ENCODE results near the gene BATF2.
A peak's percentile ranks its signal among the peaks of the same experiment; 100 is the strongest.

Gene BATF2

DNA sequence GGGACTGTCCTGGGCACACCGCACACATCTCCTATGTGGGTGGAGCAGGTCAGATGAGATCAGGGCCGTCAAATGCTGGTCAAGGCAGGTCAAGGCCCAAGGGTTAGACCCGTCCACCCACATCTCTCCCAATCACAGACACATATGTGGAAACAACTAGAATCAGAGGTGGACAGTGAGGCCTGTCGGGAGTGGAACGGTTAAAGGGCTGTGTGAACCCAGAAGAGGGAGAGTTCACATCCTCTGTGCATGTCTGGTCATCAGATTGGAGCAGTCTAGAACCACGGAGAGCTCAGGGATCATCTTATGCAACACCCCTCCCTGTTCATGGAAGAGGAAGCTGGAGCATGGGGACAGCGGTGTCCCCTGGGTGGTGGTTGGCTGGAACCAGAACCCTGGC, 23.1 kb upstream of the BATF2 start:
- Histone ChIP-seq H3K23ac (ENCODE audit: low read depth, low read length, poor library complexity) (no peak overlapping the region), H3K27ac (replicated peaks; ENCODE audit: low read length) (no peak overlapping the region), H3K27me3 (ENCODE audit: control insufficient read depth in 3 of 3, insufficient read depth in 3 of 3, low read depth in 1 of 3, low read length in 3 of 3) (no peaks in the 10 kb centered on the region), H3K9me3 (replicated peaks in 1 of 2; ENCODE audit: control insufficient read depth in 2 of 2, insufficient read depth in 1 of 2, low read depth in 1 of 2, low read length in 2 of 2) (peaks cover 0 to 8% of the 10 kb centered on the region in 2 donors), H2BK15ac (ENCODE audit: low read length) (no peak overlapping the region), H2AFZ (ENCODE audit: low read length) (no peak overlapping the region), H2BK5ac (ENCODE audit: low read length) (no peak overlapping the region), H4K8ac (ENCODE audit: low read depth, low read length) (no peak overlapping the region), H3K36me3 (replicated peaks in 1 of 2; ENCODE audit: control insufficient read depth in 2 of 2, insufficient read depth in 2 of 2, low read length in 2 of 2) (peaks cover 38 to 48% of the 10 kb centered on the region in 2 donors), H3K9ac (ENCODE audit: low read depth, low read length, poor library complexity) (no peak overlapping the region), H4K91ac (ENCODE audit: low read depth, low read length, poor library complexity) (no peak overlapping the region), H2BK120ac (ENCODE audit: low read depth, low read length) (no peak overlapping the region), H3K18ac (ENCODE audit: low read length) (no peak overlapping the region), H3K4me1 (ENCODE audit: control insufficient read depth in 2 of 2, insufficient read depth in 1 of 2, low read depth in 1 of 2, low read length in 2 of 2) (peaks cover 0 to 1% of the 10 kb centered on the region in 2 donors), H3K79me1 (ENCODE audit: low read depth, low read length) (peaks cover 9% of the 10 kb centered on the region), H2AK5ac (ENCODE audit: low read depth, low read length) (no peak overlapping the region), H3K4ac (ENCODE audit: low read length) (no peak overlapping the region), H3K4me3 (ENCODE audit: low read length in 2 of 2) (no peak overlapping the region), H2BK12ac (ENCODE audit: low read length) (no peak overlapping the region), H3K14ac (ENCODE audit: low read length) (no peak overlapping the region), H3K4me2 (ENCODE audit: insufficient read depth, low read length, poor library complexity, severe bottlenecking) (no peak overlapping the region)
- no CpG with 5 or more reads among the region's 7 CpGs for WGBS, 2 donors (ENCODE audit: extremely low coverage in 2 of 2, insufficient read length in 2 of 2, insufficient replicate concordance in 1 of 2)
- no peak for DNase-seq (ENCODE audit: low spot score)

GRCh38 chr11:65017937-65018336, 21.2 kb upstream of the BATF2 start:
- H3K79me1 ChIP-seq (ENCODE audit: low read depth, low read length), result peaks cover 13% of the 10 kb centered on the region
- H2BK12ac ChIP-seq (ENCODE audit: low read length), result no peak overlapping the region
- peak overlapping the region; percentile 80 for H3K23ac ChIP-seq (ENCODE audit: low read depth, low read length, poor library complexity)
- no peak overlapping the region for H3K9ac ChIP-seq (ENCODE audit: low read depth, low read length, poor library complexity)
- H3K14ac ChIP-seq (ENCODE audit: low read length), result peak overlapping the region; percentile 12
- no peak overlapping the region for H2AK5ac ChIP-seq (ENCODE audit: low read depth, low read length)
- H3K27me3 ChIP-seq (ENCODE audit: control insufficient read depth in 3 of 3, insufficient read depth in 3 of 3, low read depth in 1 of 3, low read length in 3 of 3), result no peaks in the 10 kb centered on the region
- H4K8ac ChIP-seq (ENCODE audit: low read depth, low read length), result no peak overlapping the region
- peaks cover 0 to 2% of the 10 kb centered on the region in 2 donors for H3K4me1 ChIP-seq (ENCODE audit: control insufficient read depth in 2 of 2, insufficient read depth in 1 of 2, low read depth in 1 of 2, low read length in 2 of 2)
- DNase-seq (ENCODE audit: low spot score), result no peak
- H4K91ac ChIP-seq (ENCODE audit: low read depth, low read length, poor library complexity), result no peak overlapping the region
- H3K36me3 ChIP-seq (replicated peaks in 1 of 2; ENCODE audit: control insufficient read depth in 2 of 2, insufficient read depth in 2 of 2, low read length in 2 of 2), result peaks cover 38 to 48% of the 10 kb centered on the region in 2 donors
- no peak overlapping the region for H2BK120ac ChIP-seq (ENCODE audit: low read depth, low read length)
- WGBS, 2 donors (ENCODE audit: extremely low coverage in 2 of 2, insufficient read length in 2 of 2, insufficient replicate concordance in 1 of 2), result no CpG with 5 or more reads among the region's 6 CpGs
- H3K9me3 ChIP-seq (replicated peaks in 1 of 2; ENCODE audit: control insufficient read depth in 2 of 2, insufficient read depth in 1 of 2, low read depth in 1 of 2, low read length in 2 of 2), result peaks cover 0 to 8% of the 10 kb centered on the region in 2 donors
- H3K4me2 ChIP-seq (ENCODE audit: insufficient read depth, low read length, poor library complexity, severe bottlenecking), result no peak overlapping the region
- H2BK15ac ChIP-seq (ENCODE audit: low read length), result no peak overlapping the region
- H3K4ac ChIP-seq (ENCODE audit: low read length), result no peak overlapping the region
- H3K18ac ChIP-seq (ENCODE audit: low read length), result no peak overlapping the region
- no peak overlapping the region for H2BK5ac ChIP-seq (ENCODE audit: low read length)
- H2AFZ ChIP-seq (ENCODE audit: low read length), result no peak overlapping the region
- H3K27ac ChIP-seq (replicated peaks; ENCODE audit: low read length), result no peak overlapping the region
- no peak overlapping the region for H3K4me3 ChIP-seq (ENCODE audit: low read length in 2 of 2)

DNA sequence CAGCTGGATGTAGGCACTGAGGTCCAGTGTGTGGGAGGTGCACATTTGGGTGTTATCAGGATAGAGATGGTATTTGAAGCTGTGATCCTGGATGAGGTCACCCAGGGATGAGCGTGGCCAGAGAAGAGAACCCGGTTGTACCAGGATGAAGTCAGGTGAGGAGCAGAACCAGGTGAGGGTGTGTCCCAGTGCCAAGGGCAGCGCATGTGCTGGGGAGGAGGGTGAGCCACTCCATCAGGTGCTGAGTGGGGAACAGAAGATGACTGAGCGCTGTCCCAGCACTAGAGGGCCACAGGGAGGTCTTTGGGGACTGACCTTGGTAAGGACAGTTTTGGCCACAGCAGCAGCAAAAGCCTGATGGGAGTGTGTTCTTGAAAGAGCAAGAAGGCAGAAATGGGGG, 19.9 kb upstream of the BATF2 start:
- H3K4me1 ChIP-seq (ENCODE audit: control insufficient read depth in 2 of 2, insufficient read depth in 1 of 2, low read depth in 1 of 2, low read length in 2 of 2), result peaks cover 0 to 2% of the 10 kb centered on the region in 2 donors
- DNase-seq (ENCODE audit: low spot score), result no peak
- H4K8ac ChIP-seq (ENCODE audit: low read depth, low read length), result no peak overlapping the region
- no CpG with 5 or more reads among the region's 4 CpGs for WGBS, 2 donors (ENCODE audit: extremely low coverage in 2 of 2, insufficient read length in 2 of 2, insufficient replicate concordance in 1 of 2)
- H3K23ac ChIP-seq (ENCODE audit: low read depth, low read length, poor library complexity), result no peak overlapping the region
- no peak overlapping the region for H3K27ac ChIP-seq (replicated peaks; ENCODE audit: low read length)
- peaks cover 0 to 8% of the 10 kb centered on the region in 2 donors for H3K9me3 ChIP-seq (replicated peaks in 1 of 2; ENCODE audit: control insufficient read depth in 2 of 2, insufficient read depth in 1 of 2, low read depth in 1 of 2, low read length in 2 of 2)
- H3K36me3 ChIP-seq (replicated peaks in 1 of 2; ENCODE audit: control insufficient read depth in 2 of 2, insufficient read depth in 2 of 2, low read length in 2 of 2), result peaks cover 36 to 46% of the 10 kb centered on the region in 2 donors
- H2BK12ac ChIP-seq (ENCODE audit: low read length), result peak overlapping the region; percentile 7
- no peak overlapping the region for H3K9ac ChIP-seq (ENCODE audit: low read depth, low read length, poor library complexity)
- no peak overlapping the region for H3K4ac ChIP-seq (ENCODE audit: low read length)
- no peak overlapping the region for H4K91ac ChIP-seq (ENCODE audit: low read depth, low read length, poor library complexity)
- H3K79me1 ChIP-seq (ENCODE audit: low read depth, low read length), result peaks cover 13% of the 10 kb centered on the region
- no peak overlapping the region for H2AFZ ChIP-seq (ENCODE audit: low read length)
- H3K18ac ChIP-seq (ENCODE audit: low read length), result no peak overlapping the region
- no peak overlapping the region for H2AK5ac ChIP-seq (ENCODE audit: low read depth, low read length)
- H2BK5ac ChIP-seq (ENCODE audit: low read length), result no peak overlapping the region
- no peak overlapping the region for H2BK15ac ChIP-seq (ENCODE audit: low read length)
- no peak overlapping the region for H3K4me2 ChIP-seq (ENCODE audit: insufficient read depth, low read length, poor library complexity, severe bottlenecking)
- H3K27me3 ChIP-seq (ENCODE audit: control insufficient read depth in 3 of 3, insufficient read depth in 3 of 3, low read depth in 1 of 3, low read length in 3 of 3), result no peaks in the 10 kb centered on the region
- peak overlapping the region in 1 of 2 donors; percentile 10 for H3K4me3 ChIP-seq (ENCODE audit: low read length in 2 of 2)
- no peak overlapping the region for H3K14ac ChIP-seq (ENCODE audit: low read length)
- no peak overlapping the region for H2BK120ac ChIP-seq (ENCODE audit: low read depth, low read length)

GRCh38 chr11:65014726-65015227, 18.0 kb upstream of the BATF2 start:
- H3K14ac ChIP-seq (ENCODE audit: low read length), result peak overlapping the region; percentile 94
- peaks cover 0 to 2% of the 10 kb centered on the region in 2 donors for H3K4me1 ChIP-seq (ENCODE audit: control insufficient read depth in 2 of 2, insufficient read depth in 1 of 2, low read depth in 1 of 2, low read length in 2 of 2)
- peak overlapping the region; percentile 95 for H3K27ac ChIP-seq (replicated peaks; ENCODE audit: low read length)
- no CpG with 5 or more reads among the region's 23 CpGs for WGBS, 2 donors (ENCODE audit: extremely low coverage in 2 of 2, insufficient read length in 2 of 2, insufficient replicate concordance in 1 of 2)
- peak overlapping the region; percentile 99 for H2AK5ac ChIP-seq (ENCODE audit: low read depth, low read length)
- peak overlapping the region; percentile 99 for H3K4me2 ChIP-seq (ENCODE audit: insufficient read depth, low read length, poor library complexity, severe bottlenecking)
- peak overlapping the region; percentile 70 for H3K23ac ChIP-seq (ENCODE audit: low read depth, low read length, poor library complexity)
- H3K79me1 ChIP-seq (ENCODE audit: low read depth, low read length), result peaks cover 11% of the 10 kb centered on the region
- no peak overlapping the region for H4K91ac ChIP-seq (ENCODE audit: low read depth, low read length, poor library complexity)
- no peak for DNase-seq (ENCODE audit: low spot score)
- peak overlapping the region; percentile 99 for H2AFZ ChIP-seq (ENCODE audit: low read length)
- no peak overlapping the region for H3K4ac ChIP-seq (ENCODE audit: low read length)
- peak overlapping the region; percentile 73 for H2BK12ac ChIP-seq (ENCODE audit: low read length)
- H3K36me3 ChIP-seq (replicated peaks in 1 of 2; ENCODE audit: control insufficient read depth in 2 of 2, insufficient read depth in 2 of 2, low read length in 2 of 2), result peaks cover 22 to 31% of the 10 kb centered on the region in 2 donors
- peak overlapping the region; percentile 100 for H2BK5ac ChIP-seq (ENCODE audit: low read length)
- H3K18ac ChIP-seq (ENCODE audit: low read length), result peak overlapping the region; percentile 96
- no peak overlapping the region for H2BK15ac ChIP-seq (ENCODE audit: low read length)
- peak overlapping the region; percentile 88 for H3K9ac ChIP-seq (ENCODE audit: low read depth, low read length, poor library complexity)
- peak overlapping the region; percentile 23 for H4K8ac ChIP-seq (ENCODE audit: low read depth, low read length)
- H3K27me3 ChIP-seq (ENCODE audit: control insufficient read depth in 3 of 3, insufficient read depth in 3 of 3, low read depth in 1 of 3, low read length in 3 of 3), result no peaks in the 10 kb centered on the region
- H3K4me3 ChIP-seq (ENCODE audit: low read length in 2 of 2), result peak overlapping the region; percentile 72 to 97
- H3K9me3 ChIP-seq (replicated peaks in 1 of 2; ENCODE audit: control insufficient read depth in 2 of 2, insufficient read depth in 1 of 2, low read depth in 1 of 2, low read length in 2 of 2), result peaks cover 0 to 8% of the 10 kb centered on the region in 2 donors
- peak overlapping the region; percentile 81 for H2BK120ac ChIP-seq (ENCODE audit: low read depth, low read length)

Measured in neuronal stem cell (in vitro differentiated cells).